HG02973 (cell line): ENCODE data around the gene C7.

Source experiments
- ATAC-seq: cut with Tn5 transposase; IDR thresholded peaks from one replicate; pipeline ENCODE4 v1.9.1; 2021; ENCODE audit warnings: moderate library complexity; ENCODE audit not compliant: unreplicated experiment

Gene C7

DNA sequence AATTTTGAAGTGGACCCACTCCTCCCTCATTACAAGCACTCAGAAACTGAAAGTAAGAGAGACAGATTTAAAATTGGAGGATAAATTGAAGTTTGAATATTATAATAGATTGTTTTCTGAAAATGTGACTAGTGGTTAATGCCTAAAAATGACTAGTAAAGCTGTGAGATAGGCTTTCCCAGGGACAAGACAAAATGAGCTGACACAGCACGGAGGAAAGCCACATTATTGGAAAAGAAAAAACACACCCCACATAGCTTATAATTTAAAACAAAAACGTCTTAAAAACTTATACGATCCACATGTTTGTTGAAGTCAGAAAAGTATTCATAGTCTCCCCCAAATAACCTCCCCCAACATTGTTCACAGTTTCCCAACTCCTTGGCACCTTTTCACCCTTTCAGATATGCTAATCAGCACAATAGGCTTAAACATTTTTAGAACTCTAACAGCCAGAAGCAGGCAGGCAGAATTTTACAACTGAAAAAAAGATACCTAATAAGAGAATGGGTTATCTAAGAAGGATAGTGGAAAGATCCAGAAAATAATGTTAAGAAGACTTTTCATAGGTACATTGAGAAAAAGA lies 6.1 kb downstream of the C7 start:
- no peak for ATAC-seq

DNA sequence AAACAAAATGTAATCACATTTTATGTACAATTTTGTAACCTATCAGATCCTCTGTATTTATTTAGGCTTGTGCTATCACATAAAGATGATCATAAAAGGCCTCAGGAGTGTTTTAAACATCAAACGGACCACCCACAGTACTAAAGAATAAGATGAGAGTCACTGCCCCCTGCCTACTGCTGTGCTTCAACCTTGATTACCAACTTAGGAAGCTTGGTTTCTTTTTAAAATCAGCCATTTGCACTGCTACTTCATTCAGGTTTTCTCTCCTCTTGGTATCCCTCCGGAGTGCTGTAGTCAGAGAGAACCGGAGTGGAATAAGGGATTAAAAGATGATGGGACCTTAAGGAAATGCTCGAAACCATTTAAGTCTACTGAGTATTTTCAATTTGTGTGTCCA lies 6.9 kb downstream of the C7 start:
- ATAC-seq, result no peak

DNA sequence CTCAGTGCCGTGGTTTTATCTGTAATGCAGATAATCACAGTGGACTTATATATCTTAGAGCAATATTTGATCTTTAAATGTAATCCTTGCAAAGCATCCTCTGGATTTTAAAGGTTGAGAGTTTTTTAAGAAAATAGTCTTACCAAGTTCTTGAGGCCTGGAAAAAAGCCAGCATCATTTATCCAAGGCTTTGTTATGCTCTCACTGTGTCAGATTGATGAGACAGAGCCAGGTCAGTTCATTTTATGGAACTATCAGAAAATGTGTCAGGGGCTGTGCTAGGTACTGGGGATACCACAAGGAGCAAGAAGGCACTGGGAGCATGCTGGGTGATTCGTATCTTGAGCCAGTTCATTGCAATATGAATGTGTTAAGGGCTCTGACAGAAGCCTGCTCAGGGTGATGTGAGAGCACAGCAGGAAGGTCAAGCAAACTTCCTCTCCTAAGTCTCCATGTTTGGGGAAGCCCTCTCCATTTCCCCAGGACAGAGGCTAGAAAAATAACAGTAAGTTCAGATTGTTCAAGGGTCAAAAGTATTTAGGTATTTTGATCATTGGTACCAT lies 19.7 kb downstream of the C7 start:
- no peak for ATAC-seq

DNA sequence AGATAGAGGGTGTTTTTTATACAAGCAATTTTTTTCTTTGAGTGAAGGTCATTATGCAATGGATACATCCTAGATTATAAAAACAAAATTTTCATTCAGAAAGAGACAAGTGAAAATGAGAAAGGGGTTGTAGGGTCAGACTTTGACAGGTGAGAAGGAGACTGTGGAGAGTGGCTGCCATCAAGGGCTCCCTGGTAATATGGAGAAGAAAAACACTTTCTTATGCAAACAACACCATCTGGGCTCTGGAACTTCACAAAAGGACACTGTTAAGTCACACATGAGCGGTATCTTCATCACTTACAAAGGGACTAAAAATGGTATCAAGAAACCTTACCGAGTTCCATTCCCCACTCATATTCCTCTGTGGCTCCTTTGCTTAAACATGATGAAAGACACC lies 23.5 kb downstream of the C7 start:
- no peak for ATAC-seq

DNA sequence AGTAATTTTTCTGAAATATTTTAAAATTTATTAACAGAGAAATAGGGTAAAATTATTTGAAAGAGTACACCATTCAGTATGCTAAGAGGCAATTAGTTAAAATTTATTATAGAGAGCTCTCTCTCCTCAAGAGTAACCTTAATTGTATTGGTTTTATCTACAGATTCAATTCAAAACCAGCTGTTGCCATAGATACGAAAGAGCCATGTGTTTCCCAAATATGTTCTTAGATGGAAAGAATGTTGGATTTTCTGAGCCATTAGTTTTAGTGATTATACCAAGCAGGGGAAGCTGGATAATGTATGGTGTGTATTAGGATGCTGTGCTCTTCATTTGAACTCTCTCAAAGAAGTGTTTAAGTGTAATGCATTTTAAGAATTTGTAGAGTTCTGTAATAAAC lies 27.8 kb downstream of the C7 start:
- ATAC-seq, result no peak

DNA sequence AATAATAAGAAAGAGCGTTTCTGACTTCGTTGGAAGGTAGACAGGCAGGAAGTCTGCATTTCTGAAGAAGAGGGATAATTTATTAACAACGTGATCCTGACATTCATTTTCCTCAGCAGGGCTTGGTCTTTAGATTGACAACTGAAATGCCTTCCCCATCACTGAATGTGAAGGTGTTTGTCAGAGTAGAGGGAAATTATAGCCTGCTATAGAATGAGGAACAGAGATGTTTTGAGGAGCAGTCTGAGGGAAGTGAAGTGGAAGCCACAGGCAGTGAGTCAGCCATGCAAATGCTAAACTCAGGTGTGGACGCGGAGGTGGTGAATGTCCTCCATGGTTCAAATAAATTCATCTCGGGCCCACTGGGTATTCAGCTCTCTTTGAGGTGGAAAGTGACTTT lies 30.5 kb downstream of the C7 start:
- ATAC-seq, result no peak

DNA sequence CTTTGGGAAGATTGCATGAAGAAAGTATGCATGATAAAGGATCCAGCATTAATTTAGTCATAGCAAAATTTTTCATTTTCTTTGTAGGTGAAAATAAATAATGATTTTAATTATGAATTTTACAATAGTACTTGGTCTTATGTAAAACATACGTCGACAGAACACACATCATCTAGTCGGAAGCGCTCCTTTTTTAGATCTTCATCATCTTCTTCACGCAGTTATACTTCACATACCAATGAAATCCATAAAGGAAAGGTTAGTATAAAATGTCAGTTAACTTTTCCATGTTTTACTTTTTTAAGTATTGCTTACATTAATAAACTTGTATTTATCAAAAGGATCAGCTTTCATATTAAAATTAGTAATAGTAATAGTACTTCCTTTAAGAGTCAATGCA lies 35.8 kb downstream of the C7 start:
- ATAC-seq, result no peak

DNA sequence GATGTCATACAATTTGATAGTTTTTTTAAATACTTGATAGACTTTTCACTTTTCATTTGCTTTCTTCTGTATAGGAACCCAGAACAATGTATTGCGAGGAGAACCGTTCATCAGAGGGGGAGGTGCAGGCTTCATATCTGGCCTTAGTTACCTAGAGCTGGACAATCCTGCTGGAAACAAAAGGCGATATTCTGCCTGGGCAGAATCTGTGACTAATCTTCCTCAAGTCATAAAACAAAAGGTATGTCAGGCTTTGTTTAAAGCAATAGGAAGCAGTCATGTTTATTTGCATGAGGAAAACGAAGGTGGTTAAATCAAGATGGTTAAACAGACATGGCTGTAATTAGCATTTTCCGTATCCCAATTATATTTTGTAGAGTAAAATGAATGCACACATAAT lies 46.0 kb downstream of the C7 start:
- ATAC-seq, result no peak

DNA sequence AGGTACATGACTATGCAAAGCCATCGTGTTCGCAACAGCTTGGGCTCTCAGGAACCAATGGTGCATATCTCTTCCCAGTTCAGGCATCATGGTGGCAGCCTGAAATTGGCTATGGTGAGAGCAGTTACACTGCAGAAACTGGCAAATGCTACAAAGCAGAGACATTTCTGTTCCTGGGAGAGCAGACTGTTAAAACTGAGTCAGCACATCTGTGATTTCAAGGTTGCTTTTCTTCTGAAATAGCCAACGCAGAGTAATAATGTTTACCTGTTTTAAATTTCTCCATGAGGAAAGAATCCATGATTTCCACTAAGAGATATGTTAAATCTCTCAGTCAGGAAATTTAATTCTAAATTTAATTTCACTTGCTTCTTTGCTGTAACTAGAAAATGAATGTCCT lies 47.8 kb downstream of the C7 start:
- no peak for ATAC-seq

DNA sequence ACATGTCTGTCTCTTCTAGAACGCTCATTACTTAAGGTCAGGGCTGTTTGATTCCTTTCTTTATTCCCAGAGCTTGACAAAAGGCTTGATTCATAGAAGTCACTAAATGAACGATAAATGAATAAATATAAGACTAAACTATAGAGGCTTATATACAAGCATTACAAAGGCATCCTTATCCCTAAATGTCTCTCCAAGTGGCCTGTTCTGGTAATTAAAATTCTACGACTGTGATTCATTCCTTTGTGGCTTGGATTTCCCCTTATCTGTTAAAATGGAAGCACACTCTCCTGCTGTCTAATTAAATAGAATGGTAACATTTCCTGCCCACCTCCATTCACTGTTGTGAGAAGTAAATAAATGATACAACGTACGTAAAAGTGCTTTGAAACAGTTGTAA lies 49.5 kb downstream of the C7 start:
- ATAC-seq, result no peak

DNA sequence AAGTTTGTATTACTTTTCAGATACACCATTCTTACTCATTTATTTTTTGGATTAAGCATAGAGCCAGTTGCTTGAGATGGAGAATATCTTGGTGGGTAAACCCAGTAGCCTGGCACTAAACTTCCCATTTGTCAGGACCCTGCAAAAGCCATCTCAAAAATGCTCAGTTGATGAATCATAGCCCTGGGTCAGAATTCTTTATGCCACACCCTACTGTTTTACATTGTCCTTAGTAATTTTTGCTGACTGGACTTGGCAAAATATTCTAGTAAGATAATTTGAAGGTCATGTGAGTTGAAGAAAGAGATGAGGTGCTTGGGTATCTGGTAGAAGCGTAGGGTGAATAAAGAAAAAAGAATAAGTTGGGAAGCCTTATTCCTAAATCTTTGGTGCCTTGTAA lies 50.7 kb downstream of the C7 start:
- ATAC-seq, result no peak

DNA sequence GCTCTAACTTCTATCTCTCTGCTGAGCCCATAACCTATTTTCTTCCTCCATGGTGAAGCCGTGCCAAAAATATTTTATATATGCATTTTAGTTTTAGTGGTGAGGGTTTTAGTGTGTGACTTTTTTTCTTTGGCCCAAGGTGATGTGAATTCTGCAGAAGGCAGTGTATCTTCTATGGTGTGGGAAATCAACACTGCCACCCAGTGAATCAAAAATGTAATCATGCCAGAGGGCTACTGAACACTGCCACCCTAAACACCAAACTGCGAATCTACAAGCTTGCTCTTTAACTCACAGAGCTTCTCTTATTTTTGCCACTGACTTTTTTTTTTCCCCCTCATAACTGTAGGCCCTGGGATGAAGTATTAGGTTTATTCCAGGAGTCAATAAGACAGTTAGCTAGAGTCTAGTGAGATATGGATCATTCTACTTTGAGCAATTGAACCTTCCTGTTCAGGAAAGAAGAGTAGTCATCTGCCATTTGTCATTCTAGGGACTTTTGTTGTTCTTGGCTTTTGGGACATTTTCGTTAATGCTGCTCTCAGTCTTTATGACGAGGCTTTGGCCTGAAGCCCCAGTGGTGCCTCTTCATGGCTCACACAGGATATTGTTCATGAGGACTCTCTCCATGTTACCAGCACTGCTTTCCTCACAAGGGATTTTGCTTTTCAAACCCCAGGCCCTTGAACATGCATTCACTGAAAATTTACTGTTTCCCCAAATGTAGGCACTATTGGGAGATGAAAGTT lies 53.1 kb downstream of the C7 start:
- no peak for ATAC-seq

DNA sequence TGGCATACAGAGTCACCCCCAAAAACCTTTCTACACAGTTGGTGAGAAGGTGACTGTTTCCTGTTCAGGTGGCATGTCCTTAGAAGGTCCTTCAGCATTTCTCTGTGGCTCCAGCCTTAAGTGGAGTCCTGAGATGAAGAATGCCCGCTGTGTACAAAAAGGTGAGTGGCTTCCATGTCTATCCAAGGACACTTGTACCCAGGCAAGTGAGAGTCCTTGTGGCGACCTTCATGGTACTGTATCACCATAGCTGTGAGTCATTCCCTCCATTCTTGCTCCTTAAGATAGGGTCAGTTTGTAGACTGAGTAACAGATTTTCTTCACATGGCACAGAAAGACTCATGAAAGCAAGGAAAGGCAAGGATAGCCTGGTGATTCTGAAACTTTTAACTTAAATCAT lies 63.1 kb downstream of the C7 start:
- ATAC-seq, result no peak

DNA sequence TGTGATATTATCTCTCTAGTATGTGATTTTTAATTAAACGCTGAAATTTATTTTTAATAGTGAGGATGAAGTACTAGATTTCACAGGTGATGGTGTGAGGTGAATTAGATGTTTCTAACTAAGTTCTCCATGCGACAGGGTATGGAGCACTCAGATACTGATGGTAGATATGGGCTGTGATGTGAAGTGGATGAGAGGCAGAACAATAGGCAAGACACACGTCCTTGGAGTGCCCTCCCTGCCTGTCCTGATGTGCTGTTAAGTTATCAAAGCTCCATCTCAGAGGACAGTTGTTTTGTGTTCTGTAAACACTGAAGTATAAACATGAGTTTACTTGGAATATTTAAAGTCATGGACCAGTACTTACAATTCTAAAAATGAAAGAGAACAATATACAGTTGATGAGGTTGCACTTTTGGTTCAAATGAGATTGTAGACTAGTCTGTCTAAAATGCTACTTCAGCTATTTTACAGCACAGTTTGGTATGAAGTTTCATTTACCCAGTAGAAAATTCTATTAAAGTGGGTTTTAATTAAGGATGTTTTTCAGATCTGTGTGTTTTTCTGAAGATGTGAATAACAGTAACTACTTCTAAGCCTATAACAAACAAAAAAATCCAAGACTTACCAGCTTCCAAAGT lies 64.2 kb downstream of the C7 start:
- no peak for ATAC-seq

DNA sequence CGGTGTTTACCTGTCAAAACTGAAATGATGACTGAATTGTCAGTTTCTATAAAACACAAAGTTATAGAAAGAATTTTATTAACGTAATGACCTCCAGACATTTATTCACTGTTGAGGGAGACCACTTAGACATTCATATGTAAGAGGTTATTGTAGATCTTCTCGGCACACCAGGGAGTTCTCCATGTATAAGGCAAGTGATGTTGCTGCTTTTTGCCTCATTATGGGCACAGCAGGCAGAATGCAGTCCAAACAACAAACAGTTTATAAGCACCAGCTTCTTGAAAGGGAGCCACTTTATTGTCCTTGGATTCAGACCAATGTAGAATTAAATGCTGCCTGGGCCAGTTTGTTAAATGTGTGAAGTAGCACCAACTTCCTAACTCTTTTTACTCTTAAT lies 66.7 kb downstream of the C7 start:
- ATAC-seq, result no peak

DNA sequence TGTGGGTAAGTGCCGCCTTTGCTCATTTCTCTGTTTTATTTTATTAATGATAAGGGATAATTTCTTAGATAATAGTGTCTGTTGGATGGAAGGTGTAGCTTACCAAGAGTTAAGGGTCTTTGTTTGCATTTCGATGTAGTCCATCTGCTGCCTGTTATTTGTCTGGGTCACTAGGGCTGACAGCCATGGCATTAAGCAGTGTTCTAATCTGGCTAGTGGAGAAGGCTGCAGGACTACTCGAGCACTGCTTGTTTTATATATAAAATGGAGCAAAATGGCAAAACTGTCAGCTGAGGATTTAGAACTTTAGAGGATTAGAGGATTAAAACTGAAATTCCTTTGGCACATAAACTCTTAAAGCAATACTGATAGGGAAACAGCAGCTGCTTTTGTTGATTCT lies 67.5 kb downstream of the C7 start:
- ATAC-seq, result no peak

DNA sequence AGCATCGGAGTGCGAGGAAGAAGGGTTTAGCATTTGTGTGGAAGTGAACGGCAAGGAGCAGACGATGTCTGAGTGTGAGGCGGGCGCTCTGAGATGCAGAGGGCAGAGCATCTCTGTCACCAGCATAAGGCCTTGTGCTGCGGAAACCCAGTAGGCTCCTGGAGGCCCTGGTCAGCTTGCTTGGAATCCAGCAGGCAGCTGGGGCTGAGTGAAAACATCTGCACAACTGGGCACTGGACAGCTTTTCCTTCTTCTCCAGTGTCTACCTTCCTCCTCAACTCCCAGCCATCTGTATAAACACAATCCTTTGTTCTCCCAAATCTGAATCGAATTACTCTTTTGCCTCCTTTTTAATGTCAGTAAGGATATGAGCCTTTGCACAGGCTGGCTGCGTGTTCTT lies 72.1 kb downstream of the C7 start:
- ATAC-seq, result no peak

DNA sequence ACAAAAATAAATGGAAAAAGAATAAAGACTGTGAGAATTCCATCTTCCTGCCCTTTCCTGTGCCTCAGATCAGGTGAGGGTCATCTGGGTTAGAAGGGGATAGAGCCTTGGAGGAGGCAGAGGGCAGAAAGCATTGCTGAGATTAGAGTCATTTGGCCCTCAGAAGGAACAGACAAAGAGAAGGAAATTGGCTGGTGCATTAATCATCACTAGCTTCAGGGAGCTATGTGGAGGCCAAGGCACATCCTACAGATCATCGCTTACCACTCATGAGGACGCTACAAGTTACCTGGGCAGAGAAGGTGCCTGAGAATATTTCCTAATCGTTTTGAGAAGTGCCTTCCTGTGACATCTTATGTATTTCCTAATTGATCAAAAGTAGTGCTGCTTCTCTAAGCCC lies 74.5 kb downstream of the C7 start:
- no peak for ATAC-seq

DNA sequence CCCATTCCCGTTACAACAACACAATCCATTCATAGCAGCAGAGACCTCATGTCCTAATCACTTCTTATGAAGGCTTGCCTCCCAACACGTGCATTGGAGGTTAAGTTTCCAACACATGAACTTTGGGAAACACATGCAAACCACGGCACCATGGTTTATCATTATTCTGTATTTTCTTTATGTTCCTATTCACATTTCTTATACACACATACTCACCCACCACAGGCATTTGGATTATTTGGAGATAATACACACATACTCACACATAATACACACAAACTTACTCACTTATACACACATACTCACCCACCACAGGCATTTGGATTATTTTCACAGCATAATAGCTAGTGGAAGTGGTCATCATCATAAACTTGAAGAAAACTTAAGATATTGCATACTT lies 75.6 kb downstream of the C7 start:
- ATAC-seq, result no peak

DNA sequence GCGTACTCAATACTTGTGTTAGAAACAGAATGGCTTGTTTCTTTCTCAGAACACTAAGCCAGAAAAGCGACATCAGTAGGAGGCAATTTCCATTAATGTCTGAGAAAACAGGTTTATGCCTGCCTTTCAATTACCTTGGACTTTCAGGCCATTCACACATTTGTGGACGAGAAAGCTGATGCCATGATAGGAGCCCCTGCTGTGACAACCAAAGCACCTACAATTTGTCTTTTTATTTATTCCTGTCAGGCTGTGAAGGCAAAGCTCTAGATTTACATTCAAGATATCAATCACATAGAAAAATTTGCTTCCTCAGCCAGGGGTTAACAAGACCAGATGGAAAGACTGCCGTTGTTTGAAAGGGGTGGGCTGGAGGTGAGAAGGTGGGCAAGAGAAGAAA lies 76.2 kb downstream of the C7 start:
- ATAC-seq, result no peak

DNA sequence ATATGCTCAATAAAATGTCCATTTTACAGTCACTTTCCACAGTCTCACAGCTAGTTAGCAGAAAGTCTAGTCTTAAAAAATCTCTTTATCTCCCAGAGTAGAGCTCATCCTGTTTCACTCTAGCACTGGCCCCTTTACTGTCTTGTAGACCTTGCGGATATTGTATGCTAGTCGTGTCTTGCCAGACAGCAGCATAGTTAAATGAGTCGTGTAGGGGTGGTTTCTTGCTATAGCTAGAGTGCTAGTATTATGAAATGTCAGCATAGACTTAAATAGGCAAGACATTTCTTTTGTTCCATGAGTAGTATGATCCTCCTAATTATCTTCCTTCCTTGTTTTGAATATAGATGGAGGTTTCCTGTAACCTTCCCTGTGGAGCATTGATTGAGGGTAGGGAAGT lies 77.4 kb downstream of the C7 start:
- ATAC-seq, result no peak

DNA sequence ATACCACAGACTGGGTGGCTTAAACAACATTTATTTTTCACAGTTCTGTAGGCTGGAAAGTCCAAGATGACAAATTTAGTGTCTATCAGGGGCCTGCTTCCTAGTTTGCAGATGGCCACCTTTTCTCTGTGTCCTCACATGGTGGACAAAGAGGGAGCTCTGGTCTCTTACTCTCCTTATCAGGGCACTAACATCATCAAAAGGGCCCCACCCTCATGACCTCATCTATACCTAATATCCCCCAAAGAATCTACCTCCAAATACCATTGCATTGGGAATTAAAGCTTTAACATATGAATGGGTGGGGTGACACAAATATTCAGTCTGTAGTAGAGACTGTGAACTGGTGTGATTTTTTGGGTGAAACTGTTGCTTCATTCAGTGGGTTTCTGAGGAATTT lies 78.1 kb downstream of the C7 start:
- no peak for ATAC-seq
